Fibroblast of peridontal ligament (primary cell): ENCODE results near the gene SIRPD.
"Not testable (repeated sequence)": the region's sequence is repeated elsewhere in the genome, so short reads cannot be mapped to it uniquely, and the experiment has no call there.

Experiments used
- DNase-seq: peaks from one replicate; pipeline ENCODE4 v3.0.0-alpha.2; 2010; ENCODE audit errors: extremely low read depth

SIRPD gene

DNA sequence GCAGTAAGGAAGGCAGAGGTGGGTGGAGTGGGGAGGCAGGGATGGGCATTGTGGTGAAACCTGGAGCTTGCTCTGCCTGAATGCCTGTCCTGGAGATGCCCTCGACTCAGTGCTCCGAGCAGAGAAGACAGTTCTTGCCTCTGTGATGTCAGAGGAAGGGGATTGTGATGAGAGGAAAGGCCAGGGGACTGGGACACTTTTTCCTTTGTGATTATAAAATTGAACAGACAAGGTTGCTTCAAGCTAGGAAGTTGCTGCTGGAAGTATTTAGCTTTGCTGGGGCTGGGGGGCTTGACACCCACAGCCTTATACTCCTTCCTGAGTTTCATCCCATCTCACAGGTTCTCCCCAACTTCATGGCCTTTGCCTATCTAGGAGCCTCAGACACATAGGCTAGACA is at the start of gene SIRPD:
TSS of gene SIRPD (minus strand) at position 101 of the 400 bp plus-strand sequence. CDS start at position 49, 52 bp downstream.
- DNase-seq, result no peak

DNA sequence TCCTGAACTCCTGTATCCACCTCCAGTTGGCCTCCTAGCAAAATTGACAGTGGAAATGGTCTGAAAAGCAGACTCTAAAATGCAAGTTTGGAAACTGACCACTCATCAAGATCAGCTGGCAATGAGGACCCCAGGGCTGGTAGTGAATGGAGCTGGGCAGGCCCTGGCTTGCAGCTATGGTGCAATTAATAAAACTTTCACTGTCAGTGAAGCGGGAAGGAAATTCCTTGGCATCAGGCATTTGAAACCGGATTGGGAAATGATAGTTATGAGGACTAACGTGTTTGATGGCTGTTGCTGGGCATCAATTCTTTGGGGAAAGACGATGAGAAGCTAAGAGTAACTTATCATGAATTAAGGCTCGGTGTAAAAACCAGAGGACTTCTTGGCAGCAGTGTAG is 43.2 kb upstream of the SIRPD start:
- DNase-seq, result no peak

DNA sequence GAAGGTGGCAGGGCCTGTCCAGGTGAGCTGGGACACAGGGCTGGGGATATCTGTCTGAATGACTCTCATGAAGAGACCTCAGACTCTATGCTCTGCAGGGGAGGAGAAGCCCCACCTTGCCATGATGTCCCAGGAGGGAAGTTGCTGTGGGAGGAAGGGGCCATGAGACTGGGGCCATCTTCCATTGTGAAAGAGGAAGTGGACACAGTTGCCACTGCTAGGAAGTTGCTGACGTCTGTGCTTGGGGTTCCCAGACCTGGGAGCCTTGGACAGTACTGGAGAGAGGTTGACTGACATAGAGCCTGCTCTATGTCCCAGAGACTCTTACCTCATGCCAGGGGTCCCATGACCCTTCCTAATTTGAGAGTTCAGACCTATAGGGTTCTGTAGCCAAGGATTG is 37.8 kb upstream of the SIRPD start:
- no peak for DNase-seq

DNA sequence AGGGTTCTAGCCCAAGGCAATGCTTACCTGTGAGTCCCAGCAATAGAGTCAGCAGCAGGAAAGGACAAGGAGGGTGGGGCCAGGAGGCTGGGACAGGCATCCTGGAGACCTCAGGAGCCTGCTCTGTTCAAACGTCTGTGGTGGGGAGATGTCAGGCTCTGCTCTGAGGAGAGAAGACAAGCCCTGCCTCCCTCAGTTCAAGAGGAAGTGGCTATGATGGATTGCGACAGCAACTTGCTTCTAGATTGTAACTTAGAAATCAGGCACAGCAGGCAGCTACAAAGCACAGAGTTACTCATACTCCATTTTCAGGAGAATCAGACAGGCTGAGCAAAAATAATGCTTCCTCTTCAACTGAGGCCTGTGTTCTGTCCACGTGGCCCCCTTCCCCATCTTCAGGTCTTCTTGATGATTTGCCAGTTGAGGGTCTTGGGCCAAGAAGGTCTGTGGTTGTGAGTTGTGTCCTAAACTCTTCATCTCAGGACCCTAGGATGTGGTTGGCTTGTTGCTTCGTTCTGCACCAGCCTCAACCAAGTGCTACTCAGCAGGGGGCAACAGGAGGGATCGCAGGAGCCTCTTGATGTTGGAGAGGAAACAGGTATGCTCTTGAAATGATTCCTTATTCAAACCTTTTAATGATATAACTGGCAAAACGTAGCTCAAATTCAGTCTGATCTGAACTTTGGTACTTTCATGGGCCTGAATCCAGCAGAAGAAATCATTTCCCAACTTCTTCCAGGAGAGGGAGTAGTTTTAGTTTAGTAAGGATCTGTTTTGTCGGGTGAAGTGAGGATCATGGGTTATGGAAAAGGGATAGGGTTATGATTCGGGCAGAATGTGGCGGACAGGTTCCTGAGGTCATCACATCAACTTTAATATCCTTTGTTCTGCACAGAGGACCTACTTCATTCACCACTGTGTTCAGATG is 31.3 kb upstream of the SIRPD start:
- peak; percentile 24 for DNase-seq

DNA sequence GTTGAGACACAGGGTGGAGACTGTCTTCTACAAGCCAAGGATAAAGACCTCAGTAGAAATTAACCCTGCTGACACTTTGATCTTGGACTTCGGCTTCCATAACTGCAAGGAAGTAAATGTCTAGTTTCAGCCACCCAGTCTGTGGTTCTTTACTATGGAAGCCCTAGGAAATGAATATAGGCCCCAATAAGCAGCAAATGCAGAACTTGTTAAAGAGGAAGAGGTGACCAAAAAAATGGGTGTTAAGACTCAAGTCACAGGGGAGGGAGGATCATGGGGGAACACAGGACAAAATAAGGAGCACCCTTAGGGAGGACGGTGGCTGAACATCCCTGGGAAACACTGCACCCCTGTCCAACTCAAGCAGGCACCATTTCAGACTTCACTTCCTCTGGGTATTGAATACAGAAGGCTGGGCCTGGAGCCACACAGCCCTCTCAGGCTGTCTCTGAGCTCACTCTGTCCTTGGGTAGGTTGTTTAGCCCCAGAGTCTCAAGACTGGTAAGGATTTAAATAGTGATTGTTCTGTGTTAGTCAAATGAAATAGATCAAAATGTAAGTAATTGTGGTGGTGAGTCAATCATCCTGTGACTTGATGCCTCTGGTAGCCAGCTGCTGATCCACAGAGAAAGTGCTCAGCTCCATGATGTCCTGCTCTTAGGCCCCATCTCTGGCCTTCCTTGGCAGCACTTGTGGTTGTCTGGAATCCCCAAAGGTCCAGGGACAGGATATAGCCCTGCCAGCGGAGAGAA is 30.5 kb upstream of the SIRPD start:
- peak; percentile 3 for DNase-seq

DNA sequence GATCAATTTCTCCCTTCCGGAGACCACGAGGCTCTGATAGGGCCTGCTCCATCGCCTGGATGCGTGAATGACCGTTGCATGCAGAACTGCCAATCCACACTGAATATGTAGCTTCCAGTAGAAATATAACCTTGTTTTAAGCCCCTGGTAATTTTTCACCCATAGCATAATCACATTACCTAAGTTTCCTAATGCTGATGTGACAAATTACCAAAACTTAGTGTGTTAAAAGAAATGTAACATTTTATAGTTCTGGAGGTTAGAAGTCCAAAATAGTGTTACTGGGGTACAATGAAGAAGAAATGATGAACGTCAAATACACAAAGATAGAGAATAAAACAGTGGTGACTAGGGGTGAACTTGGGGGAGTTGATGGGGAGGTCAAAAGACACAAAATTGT is 22.0 kb upstream of the SIRPD start:
- no peak for DNase-seq

DNA sequence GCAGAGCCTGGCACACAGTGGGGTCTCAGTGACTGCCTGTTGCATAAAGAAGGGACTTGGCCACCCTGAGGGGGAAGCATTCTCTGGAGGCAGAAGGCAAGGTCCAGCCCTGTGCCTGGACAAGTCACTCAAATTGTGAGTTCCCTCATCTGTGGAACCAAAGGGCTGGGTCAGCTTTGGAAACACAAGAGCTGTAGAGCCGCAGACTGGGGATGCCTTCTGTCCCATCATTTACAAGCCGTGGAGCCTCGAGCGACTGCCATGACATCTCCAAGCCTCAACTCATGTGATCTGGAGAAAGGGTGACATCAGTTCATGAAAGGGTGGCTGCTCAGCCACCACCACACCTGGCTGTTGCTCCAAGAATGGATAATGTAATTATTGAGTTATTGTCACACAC is 20.4 kb upstream of the SIRPD start:
- DNase-seq, result no peak

DNA sequence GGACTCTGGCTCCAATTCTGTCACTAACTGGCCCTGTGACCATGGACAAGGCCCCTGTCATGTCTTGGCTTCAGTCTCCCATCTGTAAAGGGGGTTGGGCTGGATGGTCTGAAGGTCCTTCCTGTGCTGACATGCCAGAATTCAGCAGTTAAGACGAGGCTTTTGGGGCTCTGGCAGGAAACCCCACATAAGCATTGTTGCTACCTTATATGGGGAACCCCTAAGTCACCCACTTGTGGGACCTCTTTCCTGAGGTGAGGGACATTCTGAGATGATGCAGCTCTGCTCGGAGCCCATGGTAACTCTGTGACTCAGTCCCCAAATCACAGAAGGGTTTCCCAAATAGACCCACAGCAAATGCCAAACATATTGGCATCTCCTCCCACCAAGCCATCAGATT is 19.8 kb upstream of the SIRPD start:
- DNase-seq, result not testable (repeated sequence)

DNA sequence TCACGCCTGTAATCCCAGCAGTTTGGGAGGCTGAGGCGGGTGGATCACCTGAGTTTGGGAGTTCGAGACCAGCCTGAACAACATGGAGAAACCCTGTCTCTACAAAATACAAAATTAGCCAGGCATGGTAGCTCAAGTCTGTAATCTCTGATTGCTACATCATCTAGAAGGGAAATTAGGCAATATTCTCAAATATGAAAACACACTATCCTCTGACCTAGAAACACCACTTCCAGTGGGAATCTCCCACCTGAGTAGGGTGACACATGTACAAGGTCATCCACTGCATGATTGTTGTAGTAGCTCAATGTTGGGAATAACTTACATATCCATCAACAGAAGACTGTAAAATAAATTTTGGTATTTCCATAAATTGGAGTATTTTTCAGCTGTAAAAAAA is 19.1 kb upstream of the SIRPD start:
- no peak for DNase-seq

DNA sequence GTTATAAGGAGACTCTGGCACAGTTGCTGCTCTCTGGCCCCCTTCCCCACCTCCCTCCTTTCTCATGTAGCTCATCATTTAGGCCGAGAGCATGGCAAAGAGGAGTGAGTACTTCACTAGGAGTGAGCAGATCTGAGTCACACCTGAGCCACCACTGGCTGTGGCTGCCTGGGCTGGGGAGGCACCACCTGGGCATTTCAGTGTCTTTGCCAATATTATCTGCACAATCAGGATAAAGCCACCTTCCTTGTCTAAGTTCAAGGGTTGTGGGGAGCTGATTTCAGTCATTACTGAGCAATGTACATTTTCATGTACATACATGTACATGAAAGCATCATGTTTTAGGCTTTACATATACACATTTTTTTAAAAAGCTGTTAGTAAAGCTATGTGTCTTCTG is 18.5 kb upstream of the SIRPD start:
- DNase-seq, result not testable (repeated sequence)

DNA sequence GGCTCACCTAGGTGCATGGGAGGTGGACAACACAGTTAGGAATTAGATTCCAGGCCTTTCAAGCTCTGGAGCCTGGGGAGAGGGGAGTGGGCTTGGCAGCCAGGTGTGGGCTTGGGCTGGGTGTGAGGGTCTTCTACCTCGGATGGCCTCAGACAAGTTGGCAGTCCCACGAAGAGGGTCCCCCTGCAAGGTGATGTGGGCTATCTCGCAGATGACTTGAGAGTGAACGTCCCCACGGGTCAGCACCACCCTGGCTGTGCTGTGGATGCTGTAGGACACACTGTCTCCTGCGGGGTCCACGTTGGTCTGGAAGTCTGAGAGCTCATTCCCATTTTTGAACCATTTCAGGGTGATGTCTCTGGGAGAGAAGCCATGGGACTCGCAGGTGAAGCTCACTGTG is 14.1 kb upstream of the SIRPD start:
- not testable (repeated sequence) for DNase-seq

DNA sequence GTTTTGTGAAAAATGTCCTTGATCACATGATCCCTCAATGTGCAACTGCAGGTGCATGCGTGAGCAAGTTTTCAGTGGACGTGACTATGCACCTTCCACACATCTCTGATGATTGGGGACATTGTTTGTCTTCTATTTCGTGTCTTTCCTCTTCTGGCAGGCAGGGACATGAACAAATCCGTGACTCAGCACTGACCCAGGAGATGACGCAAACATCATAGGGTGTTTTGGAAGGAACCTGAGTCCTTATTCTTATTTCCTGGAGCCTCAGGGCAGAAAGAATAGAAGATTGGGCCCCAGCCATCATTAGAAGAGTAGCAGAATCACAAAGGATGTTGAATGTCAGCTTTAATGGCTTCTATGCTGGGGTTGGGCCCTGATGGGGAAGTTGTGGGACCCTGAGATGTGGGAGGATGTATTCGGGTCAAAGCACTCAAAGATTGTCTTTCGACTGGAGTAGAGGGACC is 11.9 kb upstream of the SIRPD start:
- DNase-seq, result peak; percentile 30

DNA sequence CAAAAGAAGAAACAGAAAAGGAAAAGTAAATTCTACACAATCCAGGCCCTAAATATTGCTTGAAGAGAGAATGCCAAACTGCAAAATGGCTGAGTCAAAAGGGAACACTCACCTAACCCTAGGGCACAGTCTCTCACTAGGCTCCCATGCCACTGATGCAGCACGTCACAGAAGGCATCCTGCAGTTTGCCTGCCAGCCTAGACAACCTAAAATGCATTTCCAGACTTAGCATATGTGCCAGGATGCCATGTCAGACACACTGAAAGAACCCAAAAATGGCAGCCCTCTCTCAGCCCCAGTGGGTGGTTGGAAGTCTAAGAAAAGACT is 10.6 kb upstream of the SIRPD start:
- DNase-seq, result no peak

DNA sequence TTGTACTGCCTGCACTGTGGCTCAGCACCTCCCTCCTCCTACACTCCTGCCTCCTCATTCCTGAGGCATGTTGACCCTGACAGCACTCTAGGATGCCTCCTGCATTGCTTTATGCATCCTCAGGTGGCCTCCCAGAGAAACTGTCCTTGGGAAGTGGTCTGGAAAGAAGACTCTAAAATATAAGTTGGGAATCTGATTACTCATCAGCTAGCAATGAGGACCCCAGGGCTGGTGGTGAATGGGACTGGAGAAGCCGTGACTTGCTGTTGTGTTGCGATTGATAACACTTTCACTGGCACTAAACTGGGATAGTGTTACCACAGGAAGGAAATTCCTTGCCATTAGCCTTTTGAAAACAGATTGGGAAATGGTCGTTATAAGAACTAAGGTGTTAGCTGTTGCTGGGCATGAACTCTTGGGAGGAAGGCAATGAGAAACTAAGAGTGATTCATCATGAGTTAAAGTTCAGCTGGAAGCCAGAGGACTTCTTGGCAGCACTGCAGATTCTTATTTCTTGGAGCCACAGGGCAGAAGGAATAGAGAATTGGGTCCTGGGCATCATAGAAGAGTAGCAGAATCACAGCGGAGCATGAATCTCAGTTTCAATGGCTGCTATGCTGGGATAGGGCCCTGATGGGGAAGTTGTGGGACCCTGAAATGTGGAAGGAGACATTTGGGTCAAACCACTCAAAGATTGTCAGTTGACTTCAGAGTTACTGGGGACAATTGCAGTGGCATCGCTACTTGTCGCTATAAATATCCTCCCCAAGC is 10.1 kb upstream of the SIRPD start:
- DNase-seq, result peak; percentile 58

DNA sequence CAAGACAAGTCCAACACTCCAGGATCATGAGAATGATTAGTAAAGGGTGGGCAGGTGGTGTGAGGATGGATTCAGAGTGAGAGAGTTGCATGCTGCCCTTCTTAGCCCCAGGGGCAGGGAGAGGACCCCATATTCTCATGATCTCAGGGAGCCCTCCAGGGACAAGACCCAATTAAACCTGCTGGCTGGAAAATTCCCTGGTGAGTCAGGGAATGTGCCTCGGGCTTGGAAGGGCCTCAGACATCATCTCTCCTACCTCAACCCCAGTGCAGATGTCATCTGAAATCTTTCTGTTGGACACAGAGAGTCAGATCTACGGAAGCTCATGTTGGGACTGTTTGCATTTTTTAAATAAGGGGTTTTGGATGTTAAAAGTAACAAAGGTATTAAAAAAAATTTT is 9.2 kb upstream of the SIRPD start:
- DNase-seq, result no peak

DNA sequence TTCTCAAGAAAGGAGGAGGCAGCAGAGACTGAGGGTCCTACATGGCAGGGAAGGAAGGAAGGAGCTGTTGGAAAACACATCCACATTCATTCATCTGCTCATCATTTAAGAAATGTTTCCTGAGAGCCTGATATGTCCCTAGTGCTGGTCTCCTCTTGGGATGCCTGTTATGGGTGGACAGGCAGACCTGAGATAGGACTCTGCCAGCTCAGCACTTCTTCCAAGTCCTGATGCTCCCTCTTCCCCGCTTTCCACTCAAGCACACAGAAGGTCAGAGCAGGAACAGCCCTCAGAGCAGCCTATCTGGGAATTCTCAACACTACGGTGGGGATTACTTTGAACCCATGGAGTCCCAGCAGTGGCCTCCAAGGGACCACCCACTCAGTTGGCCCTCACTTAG is 8.0 kb upstream of the SIRPD start:
- DNase-seq, result no peak

DNA sequence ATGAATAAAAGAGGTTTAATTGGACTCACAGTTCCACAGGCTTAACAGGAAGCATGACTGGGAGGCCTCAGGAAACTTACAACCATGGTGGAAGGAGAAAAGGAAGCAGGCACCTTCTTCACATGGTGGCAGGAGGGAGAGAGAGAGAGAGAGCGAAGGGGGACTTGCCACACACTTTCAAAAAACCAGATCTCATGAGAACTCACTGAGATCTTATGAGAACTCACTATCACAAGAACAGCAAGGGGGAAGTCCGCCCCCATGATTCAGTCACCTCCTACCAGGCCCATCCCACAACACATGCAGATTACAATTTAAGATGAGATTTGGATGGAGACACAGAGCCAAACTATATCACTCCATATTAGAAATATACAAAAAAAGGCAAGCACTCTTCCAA is 6.1 kb upstream of the SIRPD start:
- DNase-seq, result no peak

DNA sequence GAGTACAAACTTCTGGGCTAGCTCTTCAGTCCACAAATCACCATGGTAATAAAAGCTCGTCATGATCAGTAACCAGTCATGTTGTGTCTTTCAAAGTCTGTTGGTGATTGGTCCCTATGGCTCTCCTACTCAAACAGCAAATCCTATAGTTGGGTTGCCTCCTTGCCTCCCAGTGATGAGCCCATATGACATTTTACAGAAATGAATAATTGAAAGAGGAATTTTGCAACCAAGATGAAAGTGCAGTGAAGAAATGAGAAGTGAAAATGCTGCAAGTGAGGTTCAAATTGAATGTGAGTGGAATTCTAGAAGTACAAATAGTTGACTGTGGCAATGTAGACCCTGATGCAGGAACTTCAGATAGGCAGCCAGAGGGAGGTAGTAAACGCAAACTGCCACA is 5.1 kb upstream of the SIRPD start:
- DNase-seq, result no peak

DNA sequence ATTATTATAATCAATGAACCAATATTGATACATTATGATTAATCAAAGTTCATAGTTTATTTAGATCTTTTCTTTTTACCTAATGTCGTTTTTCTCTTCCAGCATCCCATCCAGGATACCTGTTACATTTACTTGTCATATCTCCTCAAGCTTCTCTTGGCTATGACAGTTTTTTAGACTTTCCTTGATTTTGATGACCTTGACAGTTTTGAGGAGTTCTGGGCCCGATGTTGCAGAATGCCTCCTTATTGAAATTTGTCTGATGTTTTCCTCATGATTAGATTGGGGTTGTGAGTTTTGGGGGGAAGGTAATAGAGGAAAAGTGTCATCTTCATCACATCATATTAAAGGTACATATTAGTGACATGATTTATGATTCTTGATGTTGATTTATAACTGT is 3.8 kb upstream of the SIRPD start:
- DNase-seq, result no peak

DNA sequence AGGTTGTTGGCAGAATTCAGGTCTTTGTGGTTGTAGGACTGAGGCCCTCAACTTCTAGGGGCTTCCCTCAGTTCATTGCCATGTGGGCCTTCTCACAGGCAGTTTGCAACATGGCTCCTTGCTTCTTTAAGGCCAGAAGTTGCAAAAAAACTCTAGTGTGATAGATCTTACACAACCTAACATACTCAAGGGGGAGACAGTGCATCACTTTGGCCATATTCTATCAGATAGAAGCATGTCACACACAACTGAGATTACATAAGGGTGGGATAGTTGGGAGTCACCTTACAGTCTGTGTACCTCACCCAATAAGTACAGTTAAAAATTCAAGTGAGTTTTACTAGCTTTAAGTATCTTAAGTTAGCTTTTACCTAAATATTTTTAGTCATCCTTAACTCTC is 1.6 kb downstream of the SIRPD start:
- no peak for DNase-seq

DNA sequence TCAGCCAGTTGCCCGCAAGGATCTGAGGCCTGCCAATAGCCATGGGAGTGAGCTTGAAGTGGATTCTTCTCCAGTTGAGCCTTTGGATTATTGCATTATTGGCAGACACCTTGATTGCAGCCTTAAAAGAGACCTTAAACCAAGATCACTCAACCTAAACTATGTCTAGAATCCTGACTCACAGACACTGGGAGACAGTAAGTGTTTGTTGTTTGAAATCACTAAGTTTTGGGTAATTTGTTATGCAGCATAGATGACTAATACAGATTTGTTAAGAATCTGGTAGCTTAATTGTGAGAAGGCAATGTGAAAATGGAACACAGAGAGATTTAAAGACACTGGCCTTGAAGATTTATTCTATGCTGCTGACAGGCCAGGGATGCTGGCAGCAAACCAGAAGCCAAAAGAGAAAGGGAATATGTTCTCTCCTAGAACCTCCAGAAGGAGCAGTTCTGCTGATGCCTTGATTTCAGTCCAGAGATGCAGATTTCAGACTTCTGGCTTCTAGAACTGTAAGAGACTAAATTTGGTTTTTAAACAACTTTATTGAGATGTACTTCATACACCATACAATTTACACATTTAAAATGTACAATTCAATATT is 17.6 kb downstream of the SIRPD start:
- DNase-seq, result no peak

DNA sequence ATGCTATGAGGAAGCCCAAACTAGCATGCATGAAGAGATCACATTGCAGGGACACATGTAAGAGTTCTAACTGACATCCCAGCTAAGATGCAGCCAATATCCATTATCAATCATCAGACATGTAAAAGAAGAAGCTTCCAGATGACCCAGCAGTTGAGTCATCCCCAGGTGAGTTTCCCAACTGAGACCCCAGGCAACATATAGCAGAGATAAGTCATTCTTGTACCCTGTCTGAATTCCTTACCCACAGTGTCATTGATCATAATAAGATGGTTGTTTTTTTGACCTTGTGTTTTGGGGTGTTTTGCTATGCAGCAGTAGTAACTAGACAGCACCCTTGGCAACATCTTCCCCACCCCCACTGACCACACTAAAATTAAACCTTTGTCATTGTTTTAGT is 18.9 kb downstream of the SIRPD start:
- DNase-seq, result no peak
